ENCODE measurements around the gene TRIM68.

The TRIM68 gene, protein sequence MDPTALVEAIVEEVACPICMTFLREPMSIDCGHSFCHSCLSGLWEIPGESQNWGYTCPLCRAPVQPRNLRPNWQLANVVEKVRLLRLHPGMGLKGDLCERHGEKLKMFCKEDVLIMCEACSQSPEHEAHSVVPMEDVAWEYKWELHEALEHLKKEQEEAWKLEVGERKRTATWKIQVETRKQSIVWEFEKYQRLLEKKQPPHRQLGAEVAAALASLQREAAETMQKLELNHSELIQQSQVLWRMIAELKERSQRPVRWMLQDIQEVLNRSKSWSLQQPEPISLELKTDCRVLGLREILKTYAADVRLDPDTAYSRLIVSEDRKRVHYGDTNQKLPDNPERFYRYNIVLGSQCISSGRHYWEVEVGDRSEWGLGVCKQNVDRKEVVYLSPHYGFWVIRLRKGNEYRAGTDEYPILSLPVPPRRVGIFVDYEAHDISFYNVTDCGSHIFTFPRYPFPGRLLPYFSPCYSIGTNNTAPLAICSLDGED

DNA sequence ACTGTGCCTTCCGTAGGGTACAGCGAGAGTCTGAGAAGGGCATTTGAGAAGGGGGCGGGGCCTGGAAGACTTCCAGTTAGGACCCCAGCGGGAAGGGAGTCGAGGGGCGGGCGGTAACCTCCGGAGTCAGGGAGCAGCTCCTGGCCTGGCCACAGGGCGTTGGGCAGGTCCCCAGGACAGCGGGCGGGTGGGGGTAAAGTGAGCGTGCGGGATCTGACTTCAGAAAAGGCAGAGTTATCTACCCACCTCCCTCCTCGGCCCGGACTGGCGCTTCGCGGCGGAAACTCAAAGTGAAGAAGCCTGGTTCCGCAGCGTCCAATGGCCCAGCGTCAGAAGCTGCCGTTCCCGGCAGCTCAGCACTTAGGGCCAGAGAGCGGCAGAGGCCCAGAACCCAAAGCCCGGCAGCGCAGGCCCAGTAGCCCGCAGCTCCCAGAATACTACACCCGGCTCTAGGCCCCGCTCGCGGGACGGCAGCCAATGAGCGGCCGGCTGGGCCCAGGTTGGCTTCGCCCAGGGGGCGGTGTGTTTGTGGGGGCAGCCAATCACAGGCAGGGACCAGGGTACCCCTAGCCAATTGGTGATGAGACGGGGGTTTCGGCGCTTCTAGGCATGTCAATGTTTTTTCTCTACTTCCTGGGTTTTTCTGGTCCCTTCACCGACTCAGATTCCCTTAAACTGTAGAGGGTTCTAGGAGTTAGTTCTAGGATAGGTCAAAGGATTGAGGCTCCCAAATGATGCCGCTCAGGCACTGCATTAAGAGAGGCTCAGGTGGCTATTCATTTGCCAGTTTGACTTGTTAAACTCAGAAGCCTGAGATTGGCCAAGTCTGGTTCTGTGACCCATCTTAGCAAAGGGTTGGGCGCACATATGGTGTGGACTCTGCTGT lies at the start of gene TRIM68:
Gene TRIM68 (minus strand): TSS at position 451 of the 886 bp plus-strand sequence. CDS start 2,727 bp downstream, outside the sequence.
- peak; percentile 96 for DNase-seq

DNA sequence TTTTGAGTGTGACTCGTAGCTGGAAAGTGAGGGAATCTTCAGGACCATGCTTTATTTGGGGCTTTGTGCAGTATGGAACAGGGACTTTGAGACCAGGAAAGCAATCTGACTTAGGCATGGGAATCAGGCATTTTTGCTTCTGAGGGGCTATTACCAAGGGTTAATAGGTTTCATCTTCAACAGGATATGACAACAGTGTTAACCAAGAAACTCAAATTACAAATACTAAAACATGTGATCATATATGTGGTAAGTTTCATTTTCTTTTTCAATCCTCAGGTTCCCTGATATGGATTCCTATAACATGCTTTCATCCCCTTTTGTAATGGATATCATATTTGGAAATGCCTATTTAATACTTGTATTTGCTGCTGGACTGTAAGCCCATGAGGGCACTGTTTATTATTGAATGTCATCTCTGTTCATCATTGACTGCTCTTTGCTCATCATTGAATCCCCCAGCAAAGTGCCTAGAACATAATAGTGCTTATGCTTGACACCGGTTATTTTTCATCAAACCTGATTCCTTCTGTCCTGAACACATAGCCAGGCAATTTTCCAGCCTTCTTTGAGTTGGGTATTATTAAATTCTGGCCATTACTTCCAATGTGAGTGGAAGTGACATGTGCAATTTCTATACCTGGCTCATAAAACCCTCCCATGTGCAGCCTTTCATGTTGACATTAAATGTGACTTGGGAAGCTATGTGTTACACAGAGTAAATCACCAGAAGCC lies 46.8 kb upstream of the TRIM68 start:
- no peak for DNase-seq

DNA sequence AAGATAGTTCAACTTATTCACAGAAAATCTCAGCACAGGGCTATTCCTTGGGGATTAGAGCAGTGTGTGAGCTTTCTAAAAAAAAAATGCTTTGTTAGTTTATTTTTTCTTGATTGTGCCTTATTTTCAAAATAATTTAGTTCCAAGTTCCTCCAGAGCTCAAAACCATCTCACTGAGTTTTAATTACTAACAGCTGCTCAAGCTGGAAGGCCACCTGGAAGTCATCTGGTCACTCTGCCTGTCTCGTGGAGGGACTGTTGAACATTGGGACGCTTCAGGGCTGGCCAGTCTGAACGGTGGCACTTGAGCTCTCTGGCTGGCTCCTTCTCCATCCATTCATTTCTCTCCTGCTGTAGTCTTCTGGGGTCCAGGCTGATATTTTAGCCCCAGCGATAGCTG lies 39.7 kb upstream of the TRIM68 start:
- no peak for DNase-seq

DNA sequence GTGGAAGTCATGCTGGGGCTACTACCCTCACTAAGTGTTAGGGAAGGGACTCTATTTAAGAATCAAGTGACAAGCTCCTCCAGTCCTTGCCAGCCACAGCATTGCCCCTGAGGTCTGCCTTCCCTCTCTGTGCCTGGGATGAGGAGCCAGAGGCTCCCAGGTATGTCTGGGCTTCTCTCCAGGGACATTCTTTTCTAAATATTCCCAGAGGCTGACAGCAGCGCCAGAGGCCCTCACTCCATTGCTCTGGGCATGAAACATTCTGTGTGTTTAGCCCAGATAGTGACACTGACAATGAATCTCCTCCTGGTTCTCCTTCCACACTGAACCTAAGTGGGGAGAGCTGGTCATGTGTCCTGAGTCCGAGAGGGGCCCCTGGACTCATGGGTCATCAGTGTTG lies 37.9 kb upstream of the TRIM68 start:
- no peak for DNase-seq

DNA sequence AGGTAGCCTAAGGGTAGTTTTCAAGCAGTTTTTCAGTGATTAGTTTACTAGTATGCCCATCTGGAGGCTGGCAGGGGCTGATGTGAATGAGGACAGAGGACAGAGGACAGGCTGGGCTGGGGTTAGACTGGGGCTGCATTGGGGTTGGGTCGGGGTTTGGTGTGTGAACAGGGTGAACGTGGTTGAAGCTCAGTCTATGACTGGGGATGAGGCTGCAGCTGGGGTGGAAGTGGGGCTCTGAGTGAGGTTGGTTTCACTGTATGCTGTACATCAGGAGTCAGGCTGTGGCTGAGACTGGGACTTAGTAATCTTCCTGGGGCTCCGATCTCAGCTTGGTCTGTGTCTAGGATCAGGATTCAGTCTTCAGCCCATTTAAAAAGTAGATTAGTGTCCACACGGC lies 36.2 kb upstream of the TRIM68 start:
- DNase-seq: no peak

DNA sequence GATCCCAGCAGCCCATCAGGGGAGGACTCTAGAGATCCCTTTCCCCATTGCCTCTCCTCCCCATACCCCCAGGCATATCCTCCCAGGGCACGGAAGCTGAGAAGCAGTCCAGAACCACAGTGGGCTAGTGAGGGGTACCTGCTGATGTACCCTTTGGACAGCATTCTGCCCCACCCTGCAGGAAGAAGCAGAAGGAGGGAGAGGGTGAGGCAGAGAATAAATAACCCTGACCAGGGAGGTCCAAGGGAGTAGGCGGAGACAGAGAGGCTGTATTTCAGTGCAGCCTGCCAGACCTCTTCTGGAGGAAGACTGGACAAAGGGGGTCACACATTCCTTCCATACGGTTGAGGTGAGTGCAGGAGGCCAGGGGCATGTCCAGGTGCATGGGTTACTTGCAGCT lies 35.7 kb upstream of the TRIM68 start, which contains the start of gene OR51E1:
Gene OR51E1 (plus strand): TSS at position 301 of the 400 bp plus-strand sequence. CDS start 8,545 bp downstream, outside the sequence.
- DNase-seq: no peak

DNA sequence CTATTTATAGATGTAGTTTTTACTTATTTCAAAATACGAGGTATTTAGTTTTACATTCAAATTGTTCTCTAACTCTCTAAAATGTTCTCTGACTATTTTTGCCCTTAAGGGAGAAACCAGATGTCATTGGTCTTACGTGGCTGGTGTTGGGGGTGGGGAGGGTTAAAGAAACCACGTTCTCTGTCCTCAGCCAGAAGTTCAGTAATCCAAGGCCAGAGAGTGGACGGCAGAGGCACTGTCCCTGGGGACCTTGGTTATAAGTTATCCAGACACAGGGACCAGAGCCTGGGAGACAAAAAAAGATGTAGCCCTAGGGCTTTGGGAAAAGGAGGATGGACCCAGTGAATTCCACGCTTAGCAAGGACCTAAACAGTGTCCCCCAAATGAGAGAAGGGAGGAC lies 35.0 kb upstream of the TRIM68 start:
- no peak for DNase-seq

DNA sequence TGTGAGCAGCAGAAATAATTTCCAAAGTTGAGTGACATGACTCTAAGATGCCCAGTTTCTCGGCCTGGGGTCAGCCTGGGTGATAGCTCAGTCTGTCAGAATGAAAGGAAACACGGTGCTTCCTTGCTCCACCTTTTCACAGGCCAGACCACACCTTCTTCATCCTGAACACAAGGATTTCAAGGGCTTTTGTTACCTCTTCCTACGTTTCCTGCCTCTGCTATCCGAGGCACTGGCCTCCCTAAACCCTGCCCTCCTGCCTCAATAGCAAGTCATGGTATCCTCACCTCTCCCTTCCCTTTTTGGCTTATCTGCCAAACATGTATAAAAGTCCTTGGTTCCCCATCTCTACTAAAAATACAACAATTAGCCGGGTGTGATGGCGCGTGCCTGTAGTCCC lies 34.0 kb upstream of the TRIM68 start:
- DNase-seq: no peak

DNA sequence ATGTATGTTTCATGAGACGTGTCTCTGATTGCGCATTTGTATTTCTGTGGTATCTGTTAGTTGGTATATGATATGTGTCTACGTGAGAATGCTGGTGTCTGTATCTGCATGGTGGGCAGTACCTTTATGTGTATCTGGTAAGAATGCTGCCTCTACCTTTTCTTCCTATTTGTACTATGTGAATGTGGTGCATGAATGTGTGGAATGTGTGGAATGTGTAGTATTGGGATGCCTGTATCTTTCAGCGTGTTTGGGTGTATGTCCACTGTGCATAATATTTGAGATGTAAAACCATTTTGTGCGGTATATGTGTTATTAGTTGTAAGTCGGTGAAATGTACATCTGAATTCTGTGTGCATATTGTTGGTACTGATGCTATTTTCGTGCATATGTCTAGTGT lies 33.5 kb upstream of the TRIM68 start:
- no peak for DNase-seq

DNA sequence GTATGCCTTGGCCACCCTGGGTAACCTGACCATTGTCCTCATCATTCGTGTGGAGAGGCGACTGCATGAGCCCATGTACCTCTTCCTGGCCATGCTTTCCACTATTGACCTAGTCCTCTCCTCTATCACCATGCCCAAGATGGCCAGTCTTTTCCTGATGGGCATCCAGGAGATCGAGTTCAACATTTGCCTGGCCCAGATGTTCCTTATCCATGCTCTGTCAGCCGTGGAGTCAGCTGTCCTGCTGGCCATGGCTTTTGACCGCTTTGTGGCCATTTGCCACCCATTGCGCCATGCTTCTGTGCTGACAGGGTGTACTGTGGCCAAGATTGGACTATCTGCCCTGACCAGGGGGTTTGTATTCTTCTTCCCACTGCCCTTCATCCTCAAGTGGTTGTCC lies 31.9 kb upstream of the TRIM68 start:
- DNase-seq: no peak

DNA sequence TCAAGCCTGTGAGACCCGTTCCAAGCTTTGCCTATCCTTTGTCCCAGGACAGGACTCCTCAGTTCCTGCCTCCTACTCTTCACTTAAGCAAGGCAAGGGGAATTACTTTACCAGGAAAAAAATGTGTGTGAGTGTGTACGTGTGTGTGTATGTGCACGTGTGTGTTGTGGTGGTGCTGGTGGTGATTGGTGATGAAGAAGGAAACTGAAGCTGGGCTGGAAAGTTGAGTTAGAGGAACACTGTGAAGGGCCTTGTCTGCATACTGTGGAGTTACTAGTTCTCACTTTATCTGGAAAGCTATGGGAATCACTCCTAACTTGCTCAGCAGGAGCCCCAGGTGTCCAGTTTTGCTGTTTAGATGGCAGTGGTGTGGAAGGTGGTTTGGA lies 29.6 kb upstream of the TRIM68 start:
- DNase-seq: no peak

DNA sequence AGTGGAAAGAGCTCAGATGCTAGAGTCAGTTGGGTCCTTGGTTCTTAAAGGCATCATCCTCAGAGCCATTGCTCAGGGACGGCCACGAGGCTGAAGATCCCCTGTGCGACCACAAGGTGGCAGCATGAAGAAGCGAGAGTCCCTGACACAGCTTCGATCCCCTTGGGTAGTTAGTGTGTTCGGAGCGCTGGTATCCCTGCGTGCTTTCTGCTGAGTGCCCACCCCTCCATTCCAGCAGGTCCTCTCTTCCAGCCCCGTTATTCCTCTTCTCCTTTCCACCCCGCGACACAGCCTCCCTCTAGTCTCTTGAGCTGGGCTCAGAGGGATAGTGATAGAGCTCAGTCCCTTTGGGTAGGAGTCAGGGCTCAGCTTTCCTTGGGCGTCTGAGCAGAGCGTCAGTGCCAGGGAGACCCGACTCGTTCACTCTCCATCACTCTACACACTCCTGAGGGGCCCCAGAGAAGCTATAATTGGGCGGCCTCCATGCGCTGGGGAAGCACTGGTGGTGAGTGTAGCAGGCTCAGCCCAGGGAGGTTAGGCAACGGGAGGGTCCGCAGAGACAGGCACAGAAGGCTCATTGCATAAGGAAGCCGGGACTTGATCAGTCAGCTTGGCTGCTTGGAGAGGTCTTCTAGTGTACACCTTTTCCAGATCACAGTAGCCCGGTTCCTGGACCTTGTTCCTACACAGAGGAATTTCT lies 29.1 kb upstream of the TRIM68 start, which contains the start of gene OR51D1:
Gene OR51D1 (plus strand): TSS at position 516 of the 700 bp plus-strand sequence. CDS start 2,314 bp downstream, outside the sequence.
- peak; percentile 77 for DNase-seq

DNA sequence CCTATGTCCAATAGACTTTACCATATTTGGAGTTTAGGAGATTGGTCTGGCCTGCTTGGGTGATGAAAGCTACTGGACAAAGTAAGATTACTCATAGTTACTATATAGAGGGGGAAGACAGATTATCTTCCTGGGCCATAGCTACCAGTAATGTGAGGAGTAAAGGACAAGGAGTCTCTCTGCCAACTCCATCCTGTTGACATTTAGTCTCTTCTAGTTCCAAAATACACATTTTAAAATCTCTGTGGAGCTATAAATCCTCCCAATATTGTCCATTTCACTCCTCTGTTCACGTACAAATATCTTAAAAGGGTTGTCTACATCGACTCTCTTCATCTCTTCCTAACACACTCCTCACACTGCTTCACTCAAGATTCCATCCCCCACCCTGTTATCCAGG lies 28.1 kb upstream of the TRIM68 start:
- no peak for DNase-seq

DNA sequence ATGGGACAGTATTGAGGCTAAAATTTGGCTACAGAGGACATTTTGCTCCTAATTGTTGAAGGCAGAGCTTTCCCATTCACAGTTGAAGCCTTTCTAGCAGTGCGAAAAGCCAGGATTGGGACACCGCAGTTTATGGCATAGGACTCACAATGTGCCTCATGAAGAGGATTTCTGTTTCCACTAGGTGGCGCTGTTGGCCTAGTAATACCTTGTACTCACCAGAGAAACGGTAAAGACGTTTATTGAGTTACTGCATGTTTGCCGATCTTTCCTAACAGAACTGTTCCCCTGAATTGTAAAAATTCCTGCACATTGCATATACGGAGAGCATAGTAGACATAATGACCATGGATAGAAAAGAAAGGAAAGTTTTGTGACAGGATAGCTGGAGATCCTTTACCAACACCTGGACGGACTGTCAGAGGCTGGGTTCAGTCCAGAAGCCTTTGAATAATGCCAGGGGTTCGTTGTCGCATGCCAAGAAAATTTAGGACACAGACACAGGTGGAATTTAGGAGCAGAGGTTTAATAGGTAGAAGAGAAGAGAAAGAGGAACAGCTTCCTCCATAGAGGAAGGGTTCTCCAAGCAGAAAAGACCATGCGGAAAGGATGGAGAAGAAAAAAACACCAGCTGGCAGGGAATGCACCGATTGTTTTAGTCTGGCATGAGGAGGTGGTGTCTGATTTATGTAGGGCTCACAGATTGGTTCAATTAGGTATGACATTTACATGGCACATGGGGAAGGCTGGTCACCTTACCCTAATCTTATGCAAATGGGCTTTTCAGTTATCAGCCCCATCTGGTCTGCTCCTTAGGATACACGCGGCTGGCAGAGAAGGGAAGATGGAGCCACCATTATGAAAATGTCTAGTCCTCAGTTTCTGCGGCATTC lies 18.4 kb upstream of the TRIM68 start:
- peak; percentile 67 for DNase-seq

DNA sequence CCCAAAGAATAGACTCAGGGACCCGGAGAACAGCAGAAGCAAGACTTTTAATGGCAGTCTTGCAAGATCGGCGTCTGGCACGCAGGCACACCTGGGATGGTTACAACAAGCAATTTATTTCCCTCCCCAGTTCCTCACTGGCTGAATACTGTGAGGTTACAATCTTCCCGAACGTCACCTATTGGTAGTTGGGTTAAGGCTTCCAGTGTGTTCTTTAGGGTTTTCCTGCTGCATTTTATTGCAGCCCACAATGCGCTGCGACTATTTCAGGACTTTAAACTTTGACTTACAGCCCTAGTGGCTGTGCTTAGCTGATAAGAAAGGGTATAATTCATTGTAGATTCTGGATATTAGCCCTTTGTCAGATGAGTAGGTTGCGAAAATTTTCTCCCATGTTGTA lies 11.5 kb upstream of the TRIM68 start:
- DNase-seq: no peak

DNA sequence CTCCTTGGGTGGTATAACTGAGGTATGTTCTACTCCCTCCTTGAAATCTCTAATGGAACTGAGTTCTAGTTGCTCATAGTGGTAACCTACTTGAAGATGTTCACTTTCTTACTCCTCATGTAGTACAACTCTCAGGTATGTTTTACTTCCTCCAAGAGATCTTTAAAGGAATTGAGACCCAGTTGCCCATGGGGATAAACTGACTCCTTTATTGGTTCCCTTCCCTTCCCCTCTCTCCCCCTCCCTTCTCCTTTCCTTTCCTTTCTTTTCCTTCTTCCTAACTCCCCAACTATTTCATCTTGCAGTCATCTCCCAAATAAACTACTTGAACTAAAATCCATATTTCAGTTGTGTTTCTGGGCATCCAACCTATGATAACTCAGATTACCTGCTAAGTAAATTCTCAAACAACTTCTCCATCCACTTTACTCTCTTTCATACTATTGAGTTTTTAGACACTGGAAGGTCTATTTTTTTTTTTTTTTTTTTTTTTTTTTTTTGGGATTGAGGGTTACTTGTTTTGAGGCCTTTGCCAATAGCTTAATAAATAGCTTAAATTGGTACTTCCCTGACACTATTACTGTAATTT lies 7.9 kb upstream of the TRIM68 start:
- no peak for DNase-seq

DNA sequence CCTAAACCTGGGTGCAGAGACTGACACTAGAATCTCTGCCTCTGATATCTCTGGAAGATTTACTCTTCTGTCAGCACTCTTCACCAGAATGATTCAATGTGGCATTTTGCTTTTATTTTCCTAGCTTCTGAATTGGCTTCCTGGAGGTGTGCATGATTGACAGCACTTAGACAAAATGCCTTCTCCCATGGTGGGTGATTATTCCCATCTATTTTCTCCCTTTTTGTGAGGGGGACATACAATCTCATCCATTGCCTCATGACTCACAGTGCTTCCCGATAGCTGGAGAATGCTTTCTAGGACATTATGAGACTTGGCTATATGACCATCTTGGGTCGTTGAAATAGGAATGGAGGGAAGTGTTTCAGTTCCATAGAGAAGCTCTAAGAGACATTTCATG lies 4.0 kb upstream of the TRIM68 start:
- DNase-seq: no peak

DNA sequence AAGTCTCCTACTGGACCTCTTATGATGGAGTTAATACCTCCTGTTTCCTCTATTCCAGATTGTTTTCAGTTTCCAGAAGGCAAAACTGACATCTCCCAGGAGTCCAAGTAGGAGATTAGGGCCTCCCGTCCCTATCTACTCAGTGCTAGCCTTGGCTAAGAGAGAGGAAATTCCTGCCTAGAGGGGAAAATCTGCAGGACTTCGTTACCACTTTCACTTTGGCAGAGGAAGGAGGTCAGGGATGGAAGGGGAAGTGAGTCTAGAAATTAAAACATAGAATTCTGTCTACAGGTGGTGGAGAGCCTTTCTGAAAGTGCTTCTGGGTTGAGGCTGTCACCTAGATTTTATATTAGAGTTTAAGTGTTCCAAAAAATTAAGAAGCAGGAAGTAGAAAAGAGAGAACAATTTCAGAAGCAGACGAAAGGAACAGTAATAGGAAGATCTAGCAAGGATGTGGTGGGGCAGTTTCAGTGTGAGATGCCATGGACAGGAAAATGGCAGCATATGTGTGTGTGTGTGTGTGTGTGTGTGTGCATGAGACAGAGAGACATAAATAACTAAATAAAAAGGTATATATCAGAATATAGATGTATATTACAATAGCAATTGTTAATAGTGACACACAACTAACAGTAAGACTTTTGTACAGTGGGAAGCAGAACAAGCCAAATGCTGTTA lies 2.4 kb upstream of the TRIM68 start:
- peak; percentile 22 for DNase-seq

DNA sequence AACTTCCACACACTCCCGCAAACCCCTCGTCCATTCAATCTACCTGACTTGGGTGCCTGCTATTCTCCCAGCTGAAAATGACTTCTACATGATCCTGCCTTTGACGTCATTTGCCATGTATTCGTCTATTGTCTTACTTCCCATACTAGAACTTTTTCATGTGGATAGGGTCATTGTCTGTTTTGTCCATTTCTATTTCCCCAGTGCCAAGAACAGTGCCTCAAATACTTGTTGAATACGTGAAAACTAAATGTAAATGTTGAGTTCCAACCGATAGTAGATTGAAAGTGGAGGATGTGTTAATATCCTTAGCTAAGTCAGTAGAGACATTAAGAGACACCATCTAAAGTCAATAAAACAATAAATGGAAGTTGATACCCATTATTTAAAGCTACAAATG lies 935 bp downstream of the TRIM68 start:
- no peak for DNase-seq

Data from stimulated activated CD4-positive, alpha-beta T cell treated with anti-CD3 and anti-CD28 coated beads, Interleukin-15, amount 100 ng/mL, for 24 hours (primary cell).